BE2C (cell line): ENCODE data around the gene DCLRE1A.

Experiments used
- DNase-seq: peaks from one replicate; pipeline ENCODE4 v3.0.0-alpha.2; 2020
- H3K27me3 ChIP-seq: fragments of 250-450 bp; sonication (Bioruptor Pico); 2 replicates; pipeline ENCODE4 v1.5.1; 2020; ENCODE audit warnings: mild to moderate bottlenecking
- H3K36me3 ChIP-seq: fragments of 250-450 bp; sonication (Bioruptor Pico); 2 replicates; pipeline ENCODE4 v1.5.1; 2020; ENCODE audit warnings: mild to moderate bottlenecking
- H3K4me1 ChIP-seq: fragments of 250-450 bp; sonication (Bioruptor Pico); 2 replicates; pipeline ENCODE4 v1.5.1; 2020
- H3K4me3 ChIP-seq: 2 replicates; pipeline ENCODE4 v1.5.1; 2011; ENCODE audit warnings: low read depth, low read length
- H3K9me3 ChIP-seq: fragments of 250-450 bp; sonication (Bioruptor Pico); 2 replicates; pipeline ENCODE4 v1.5.1; 2020
- CTCF ChIP-seq: IDR thresholded peaks from 2 replicates; pipeline ENCODE4 v1.5.1; 2012; ENCODE audit warnings: mild to moderate bottlenecking, low read depth, low read length

Gene DCLRE1A

GRCh38 chr10:113893570-113893969 lies 39.7 kb upstream of the DCLRE1A start:
- no peak for DNase-seq
- no peak for TF ChIP-seq CTCF
- Histone ChIP-seq H3K36me3 (peaks cover 8% of the 10 kb centered on the region; the same call in 1 of the 2 replicates), H3K27me3 (no peaks in the 10 kb centered on the region), H3K4me3 (no peak overlapping the region), H3K4me1 (peaks cover 3% of the 10 kb centered on the region; the same call in 1 of the 2 replicates), H3K9me3 (no peaks in the 10 kb centered on the region)

GRCh38 chr10:113891476-113891875 lies 37.6 kb upstream of the DCLRE1A start:
- Histone ChIP-seq H3K4me1 (no peaks in the 10 kb centered on the region), H3K4me3 (no peak overlapping the region), H3K36me3 (peaks cover 3% of the 10 kb centered on the region; the same call in 1 of the 2 replicates), H3K27me3 (no peaks in the 10 kb centered on the region), H3K9me3 (no peaks in the 10 kb centered on the region)
- TF ChIP-seq CTCF = no peak
- no peak for DNase-seq

GRCh38 chr10:113890769-113891168 lies 36.9 kb upstream of the DCLRE1A start:
- Histone ChIP-seq H3K4me1 (no peaks in the 10 kb centered on the region), H3K4me3 (no peak overlapping the region), H3K36me3 (peaks cover 3% of the 10 kb centered on the region; the same call in 1 of the 2 replicates), H3K9me3 (no peaks in the 10 kb centered on the region), H3K27me3 (no peaks in the 10 kb centered on the region)
- no peak for DNase-seq
- no peak for TF ChIP-seq CTCF

- Histone ChIP-seq H3K36me3 (no peaks in the 10 kb centered on the region), H3K4me3 (no peak overlapping the region), H3K27me3 (no peaks in the 10 kb centered on the region), H3K4me1 (no peaks in the 10 kb centered on the region), H3K9me3 (no peaks in the 10 kb centered on the region)
- no peak for DNase-seq
- no peak for TF ChIP-seq CTCF
These were observed 36.0 kb upstream of the DCLRE1A start for GRCh38 chr10:113889911-113890310.

- Histone ChIP-seq H3K27me3 (no peaks in the 10 kb centered on the region), H3K4me3 (no peak overlapping the region), H3K9me3 (no peaks in the 10 kb centered on the region), H3K36me3 (no peaks in the 10 kb centered on the region; the same call in 1 of the 2 replicates), H3K4me1 (no peaks in the 10 kb centered on the region)
- no peak for TF ChIP-seq CTCF
- DNase-seq = no peak
These were observed 28.4 kb upstream of the DCLRE1A start for GRCh38 chr10:113882240-113882639.

GRCh38 chr10:113880236-113880635 lies 26.4 kb upstream of the DCLRE1A start:
- Histone ChIP-seq H3K4me1 (no peaks in the 10 kb centered on the region), H3K27me3 (no peaks in the 10 kb centered on the region), H3K36me3 (peaks cover 5% of the 10 kb centered on the region; the same call in 1 of the 2 replicates), H3K9me3 (no peaks in the 10 kb centered on the region), H3K4me3 (no peak overlapping the region)
- DNase-seq = no peak
- no peak for TF ChIP-seq CTCF
